Measurements from ENCODE around the gene ARHGEF9. TPM values are rescaled to one million over a fixed set of nuclear protein-coding genes. Genes with fewer than 3 reads are reported as not detected.

The ARHGEF9 gene
- total and polyA plus RNA-seq, 2 of the 8 experiments (the other 6 are each of a cell fraction or from before 2014, with no cell fraction given), result 28.7 to 31.8 TPM

GRCh38 chrX:63738696-63739095 is 46.3 kb downstream of the ARHGEF9 start:
- no peaks in the 10 kb centered on the region for H3K36me3 ChIP-seq (ENCODE audit: control insufficient read depth in 2 of 4, insufficient read depth in 4 of 4, low read length in 3 of 4)
- H3K23ac ChIP-seq (ENCODE audit: insufficient read length), result no peak overlapping the region
- no peaks in the 10 kb centered on the region for H3K23me2 ChIP-seq (ENCODE audit: low read depth, low read length)

More at GRCh38 chrX:63738696-63739095, 46.3 kb downstream of the ARHGEF9 start:
- no peak overlapping the region for H2AFZ ChIP-seq (ENCODE audit: low read length)
- H3K4me2 ChIP-seq (ENCODE audit: insufficient read depth in 1 of 2, low read depth in 2 of 2, low read length in 2 of 2), result no peak overlapping the region
- no peak overlapping the region for H3K9ac ChIP-seq (replicated peaks in 1 of 4; ENCODE audit: extremely low read depth in 1 of 4, low read depth in 3 of 4, low read length in 3 of 4)
- no peak overlapping the region for H4K8ac ChIP-seq (ENCODE audit: extremely low read depth, insufficient read depth, low read length)
- H4K5ac ChIP-seq (ENCODE audit: insufficient read length, low read depth, low read length), result no peak overlapping the region
- H3K9me3 ChIP-seq (ENCODE audit: insufficient read depth in 2 of 2, low read depth in 1 of 2, low read length in 1 of 2), result no peaks in the 10 kb centered on the region
- no peak overlapping the region for H2BK20ac ChIP-seq (ENCODE audit: low read length)
- FAIRE-seq (no peak), DNase-seq (ENCODE audit: low read depth in 1 of 2, low spot score in 2 of 2) (no peak)
- H2BK15ac ChIP-seq (ENCODE audit: low read length), result no peak overlapping the region
- H3K56ac ChIP-seq (replicated peaks; ENCODE audit: insufficient read length, low read depth, low read length), result no peak overlapping the region
- no peak overlapping the region for H3K27ac ChIP-seq (ENCODE audit: low read depth, low read length)
- H3K79me2 ChIP-seq (ENCODE audit: control insufficient read depth in 1 of 2, insufficient read depth in 2 of 2, low read length in 2 of 2), result peaks cover 0 to 60% of the 10 kb centered on the region in 2 experiments; a peak in 2 of 4 replicates
- H2AK5ac ChIP-seq (ENCODE audit: low read depth, low read length), result no peak overlapping the region
- ChIA-PET POLR2A (ENCODE audit: partially characterized antibody) (no interaction called here), CTCF (ENCODE audit: partially characterized antibody) (interaction anchor here (1.0 to 1.1 kb wide), 2 partner anchors 10 to 14 kb away, joined by 3 read pairs; no protein-coding TSS in a partner anchor)
- no peak overlapping the region for H3K18ac ChIP-seq (ENCODE audit: extremely low read depth, low read length)
- H2BK120ac ChIP-seq (replicated peaks; ENCODE audit: low read depth, low read length), result no peak overlapping the region
- H3K27me3 ChIP-seq (replicated peaks in 1 of 4; ENCODE audit: control insufficient read depth in 3 of 4, extremely low read depth in 1 of 4, insufficient read depth in 3 of 4, low read length in 3 of 4), result no peaks in the 10 kb centered on the region
- no peak overlapping the region for H3K4ac ChIP-seq (replicated peaks; ENCODE audit: insufficient read length, low read depth, low read length)
- H3K14ac ChIP-seq (ENCODE audit: insufficient read length), result no peak overlapping the region
- 0 out of 2 replicates have a peak, but pooled peaks cover 3% of the 10 kb centered on the region for H3K79me1 ChIP-seq (ENCODE audit: low read depth, low read length)
- TF ChIP-seq RFX5 (IDR thresholded peaks at IDR 0.05; ENCODE audit: borderline replicate concordance, low read depth, low read length) (no peak), JUN (IDR thresholded peaks at IDR 0.05; ENCODE audit: low read depth, low read length) (no peak), POU5F1 (IDR thresholded peaks at IDR 0.05; ENCODE audit: low read depth, low read length) (no peak), KDM5A (IDR thresholded peaks at IDR 0.05; ENCODE audit: low read length) (no peak), EP300 (IDR thresholded peaks at IDR 0.05; ENCODE audit: borderline replicate concordance in 1 of 2, low read depth in 2 of 2, low read length in 2 of 2) (no peak), SP2 (IDR thresholded peaks at IDR 0.05; ENCODE audit: low read length) (no peak), POLR2AphosphoS5 (IDR thresholded peaks at IDR 0.05; ENCODE audit: low read depth, low read length) (no peak), SUZ12 (IDR thresholded peaks at IDR 0.05; ENCODE audit: low read length) (no peak), SIN3A (conservative IDR thresholded peaks at IDR 0.05 in 1 of 2, IDR thresholded peaks at IDR 0.05 in 1 of 2; ENCODE audit: low read depth in 1 of 2, low read length in 2 of 2) (no peak), CREB1 (IDR thresholded peaks at IDR 0.05) (no peak), USF2 (IDR thresholded peaks at IDR 0.05; ENCODE audit: low read length) (no peak)
- no peak overlapping the region for H2BK12ac ChIP-seq (ENCODE audit: low read depth, low read length)
- H4K91ac ChIP-seq (replicated peaks; ENCODE audit: insufficient read length, low read length), result no peak overlapping the region
- H3K4me3 ChIP-seq (ENCODE audit: extremely low read depth in 1 of 4, insufficient read depth in 2 of 4, low read depth in 3 of 4, low read length in 4 of 4), result no peak overlapping the region
- no peak overlapping the region for H2BK5ac ChIP-seq (ENCODE audit: low read depth, low read length)
- no peaks in the 10 kb centered on the region; a peak in 1 of 7 replicates for H3K4me1 ChIP-seq (replicated peaks in 1 of 4; ENCODE audit: control insufficient read depth in 3 of 4, insufficient read depth in 4 of 4, low read length in 3 of 4)
- H4K20me1 ChIP-seq (replicated peaks in 1 of 2; ENCODE audit: control insufficient read depth in 1 of 2, insufficient read depth in 2 of 2, low read length in 2 of 2), result peaks cover 0 to 9% of the 10 kb centered on the region in 2 experiments
- WGBS, 2 experiments (ENCODE audit: extremely low coverage in 1 of 2, insufficient coverage in 1 of 2, insufficient read length in 1 of 2, insufficient replicate concordance in 2 of 2, low coverage in 1 of 2, low lambda C conversion rate in 2 of 2, missing lambda C conversion rate in 1 of 2), result 80% methylated on average over 1 of the region's 1 CpG; no CpG with 5 or more reads in 1 of the 2 experiments
